ENCODE results near the gene MYH14.

- TF ChIP-seq, protein P1, sequence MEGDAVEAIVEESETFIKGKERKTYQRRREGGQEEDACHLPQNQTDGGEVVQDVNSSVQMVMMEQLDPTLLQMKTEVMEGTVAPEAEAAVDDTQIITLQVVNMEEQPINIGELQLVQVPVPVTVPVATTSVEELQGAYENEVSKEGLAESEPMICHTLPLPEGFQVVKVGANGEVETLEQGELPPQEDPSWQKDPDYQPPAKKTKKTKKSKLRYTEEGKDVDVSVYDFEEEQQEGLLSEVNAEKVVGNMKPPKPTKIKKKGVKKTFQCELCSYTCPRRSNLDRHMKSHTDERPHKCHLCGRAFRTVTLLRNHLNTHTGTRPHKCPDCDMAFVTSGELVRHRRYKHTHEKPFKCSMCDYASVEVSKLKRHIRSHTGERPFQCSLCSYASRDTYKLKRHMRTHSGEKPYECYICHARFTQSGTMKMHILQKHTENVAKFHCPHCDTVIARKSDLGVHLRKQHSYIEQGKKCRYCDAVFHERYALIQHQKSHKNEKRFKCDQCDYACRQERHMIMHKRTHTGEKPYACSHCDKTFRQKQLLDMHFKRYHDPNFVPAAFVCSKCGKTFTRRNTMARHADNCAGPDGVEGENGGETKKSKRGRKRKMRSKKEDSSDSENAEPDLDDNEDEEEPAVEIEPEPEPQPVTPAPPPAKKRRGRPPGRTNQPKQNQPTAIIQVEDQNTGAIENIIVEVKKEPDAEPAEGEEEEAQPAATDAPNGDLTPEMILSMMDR (IDR thresholded peaks at IDR 0.05) = no peak
- no peak for TF ChIP-seq POLR2AphosphoS5 (IDR thresholded peaks at IDR 0.05)
Measured at GRCh38 chr19:50300051-50300450, 96.6 kb downstream of the MYH14 start.
